NCI-H1092 treated with DMSO at 0.1 percent for 48 hours (cell line): ENCODE data around the gene PEX16.
"Not testable (repeated sequence)": the region's sequence is repeated elsewhere in the genome, so short reads cannot be mapped to it uniquely, and the experiment has no call there.

Source experiments
- DNase-seq: peaks from one replicate; lab custom pipeline; 2025; lab: John Stamatoyannopoulos, UW

The PEX16 gene

DNA sequence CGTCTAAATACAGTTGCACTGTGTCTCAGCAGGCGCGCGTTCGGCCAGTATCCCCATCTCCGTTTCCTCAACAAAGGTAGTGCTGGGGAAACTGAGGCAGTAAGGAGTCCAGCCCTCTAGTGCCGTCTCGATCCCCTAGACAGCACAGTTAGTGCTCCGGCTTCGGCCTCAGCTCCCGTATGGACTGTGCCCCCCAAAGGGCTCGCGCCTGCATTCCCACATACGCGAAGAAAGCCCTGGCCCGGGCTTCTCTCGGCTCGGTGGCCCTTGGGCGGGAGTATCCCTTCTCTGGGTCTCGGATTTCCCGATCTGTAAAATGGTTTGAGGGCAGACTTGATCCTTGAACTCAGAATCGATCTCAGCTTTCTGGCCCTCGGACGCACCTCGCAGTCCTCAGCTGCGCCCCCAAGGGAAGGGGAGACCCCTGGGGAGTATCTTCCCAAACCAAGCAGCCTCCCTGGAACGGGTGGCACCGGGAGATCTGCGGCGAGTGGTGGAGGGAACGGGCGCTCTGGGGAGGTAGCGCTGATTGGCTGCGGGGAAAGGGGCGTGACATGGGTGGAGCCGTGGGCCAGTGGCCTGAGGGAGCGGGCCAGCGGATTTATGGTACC is 759 bp upstream of the PEX16 start:
- DNase-seq: peak; percentile 88

DNA sequence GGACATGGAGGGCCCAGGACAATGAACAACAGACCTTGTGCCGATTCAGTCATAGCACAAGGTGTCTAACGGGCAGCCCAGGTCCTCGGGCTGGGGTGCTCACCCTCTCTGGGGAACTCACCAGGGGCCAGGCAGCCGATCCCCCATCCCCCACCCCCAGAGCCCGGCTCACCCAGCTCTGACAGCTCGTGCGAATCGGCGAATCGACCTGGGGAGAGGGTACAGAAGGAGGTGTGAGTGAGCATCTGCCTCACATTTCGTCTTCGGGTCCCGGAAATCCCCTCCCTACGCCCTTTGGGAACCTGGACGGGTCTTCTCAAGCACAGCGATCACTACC is 423 bp downstream of the PEX16 start:
- DNase-seq: no peak

DNA sequence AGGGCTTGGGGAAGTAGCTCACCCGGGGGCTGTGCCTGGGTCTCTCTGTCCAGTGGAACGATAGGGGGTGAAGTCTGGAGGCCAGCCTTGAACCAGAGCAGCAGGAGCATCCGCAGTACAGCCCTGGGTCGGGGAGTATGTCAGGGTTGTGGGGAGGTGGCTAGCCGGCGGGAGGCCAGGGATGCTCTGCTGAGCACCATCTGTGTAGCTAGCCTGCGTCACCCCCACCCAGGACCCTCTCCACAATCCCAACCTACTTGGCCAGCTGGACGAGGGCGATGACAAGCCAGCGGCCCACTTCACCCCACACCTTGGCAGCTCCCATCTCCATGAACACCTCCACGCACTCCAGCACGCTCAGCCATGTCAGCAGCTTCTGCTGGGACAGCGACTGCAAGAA is 2.2 kb downstream of the PEX16 start:
- no peak for DNase-seq

DNA sequence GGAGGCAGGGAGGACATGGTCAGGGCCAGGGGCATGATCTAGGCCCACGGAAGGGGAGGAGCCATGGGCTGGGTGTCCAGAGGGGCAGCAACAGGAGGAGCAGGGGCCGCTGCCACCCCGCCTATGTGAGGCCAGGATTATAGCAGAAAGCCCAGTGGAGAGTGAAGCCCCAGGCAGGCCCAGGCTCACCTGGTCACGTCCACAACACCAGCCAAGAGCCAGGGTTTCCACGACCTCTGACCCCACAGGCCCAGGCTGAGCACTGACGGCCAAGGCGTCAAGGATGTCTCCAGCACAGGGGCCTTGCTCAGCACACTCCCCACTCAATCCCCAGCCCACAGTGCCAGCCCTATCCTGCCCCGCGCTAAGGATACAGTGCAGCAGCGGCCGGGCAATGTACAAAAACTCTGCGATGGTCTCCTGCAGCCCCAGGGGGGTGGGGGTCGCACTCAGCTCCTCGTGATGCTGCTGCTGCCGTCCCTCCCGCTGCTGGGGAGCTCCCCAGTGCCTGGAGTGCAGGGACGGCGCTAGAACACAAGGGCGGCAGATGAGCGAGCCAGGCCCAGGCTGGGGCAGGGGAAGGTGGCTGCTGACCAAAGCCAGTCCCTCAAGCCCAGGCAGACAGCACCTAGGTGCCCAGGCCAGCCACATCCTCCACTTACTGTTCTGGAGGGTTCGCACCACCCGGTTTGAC is 3.6 kb downstream of the PEX16 start:
- no peak for DNase-seq

DNA sequence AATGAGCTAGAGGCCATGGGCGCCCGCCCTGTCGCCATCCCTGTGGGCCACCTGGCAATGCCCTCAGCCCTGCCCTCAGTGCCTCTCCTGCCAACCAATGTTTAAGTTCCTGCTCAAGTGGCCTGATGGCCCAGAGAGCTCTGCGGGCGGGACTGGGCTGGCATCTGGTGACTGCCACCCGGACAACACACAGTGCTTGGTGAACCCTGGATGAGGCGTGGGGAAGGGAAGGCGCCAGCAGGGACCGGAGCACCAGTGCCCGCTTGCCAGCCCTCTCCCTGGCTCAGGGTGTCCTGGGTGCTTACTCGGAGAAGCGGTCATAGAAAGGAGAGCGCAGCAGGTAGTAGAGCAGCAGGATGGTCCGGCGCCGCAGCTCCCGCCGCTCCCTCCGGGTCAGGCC is 4.2 kb downstream of the PEX16 start:
- no peak for DNase-seq

DNA sequence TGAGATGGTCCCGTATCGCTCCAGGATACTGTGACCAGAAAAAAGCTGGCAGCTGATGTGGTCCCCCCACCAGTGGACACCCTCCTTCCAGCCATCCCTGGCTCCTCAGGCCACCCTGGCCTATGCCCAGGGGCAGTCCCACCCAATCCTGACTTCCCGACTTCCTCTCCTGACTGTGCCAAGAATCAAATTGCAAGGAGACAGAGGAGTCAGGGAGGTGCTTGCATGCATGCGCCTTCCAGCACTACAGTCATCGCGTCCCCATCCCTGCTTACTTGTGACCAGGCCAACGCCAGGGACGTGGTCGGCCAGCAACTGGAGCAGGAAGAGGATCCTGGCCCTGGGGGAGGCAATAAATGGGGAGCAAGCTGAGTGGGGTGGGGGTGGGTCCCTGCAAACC is 7.1 kb downstream of the PEX16 start:
- no peak for DNase-seq

DNA sequence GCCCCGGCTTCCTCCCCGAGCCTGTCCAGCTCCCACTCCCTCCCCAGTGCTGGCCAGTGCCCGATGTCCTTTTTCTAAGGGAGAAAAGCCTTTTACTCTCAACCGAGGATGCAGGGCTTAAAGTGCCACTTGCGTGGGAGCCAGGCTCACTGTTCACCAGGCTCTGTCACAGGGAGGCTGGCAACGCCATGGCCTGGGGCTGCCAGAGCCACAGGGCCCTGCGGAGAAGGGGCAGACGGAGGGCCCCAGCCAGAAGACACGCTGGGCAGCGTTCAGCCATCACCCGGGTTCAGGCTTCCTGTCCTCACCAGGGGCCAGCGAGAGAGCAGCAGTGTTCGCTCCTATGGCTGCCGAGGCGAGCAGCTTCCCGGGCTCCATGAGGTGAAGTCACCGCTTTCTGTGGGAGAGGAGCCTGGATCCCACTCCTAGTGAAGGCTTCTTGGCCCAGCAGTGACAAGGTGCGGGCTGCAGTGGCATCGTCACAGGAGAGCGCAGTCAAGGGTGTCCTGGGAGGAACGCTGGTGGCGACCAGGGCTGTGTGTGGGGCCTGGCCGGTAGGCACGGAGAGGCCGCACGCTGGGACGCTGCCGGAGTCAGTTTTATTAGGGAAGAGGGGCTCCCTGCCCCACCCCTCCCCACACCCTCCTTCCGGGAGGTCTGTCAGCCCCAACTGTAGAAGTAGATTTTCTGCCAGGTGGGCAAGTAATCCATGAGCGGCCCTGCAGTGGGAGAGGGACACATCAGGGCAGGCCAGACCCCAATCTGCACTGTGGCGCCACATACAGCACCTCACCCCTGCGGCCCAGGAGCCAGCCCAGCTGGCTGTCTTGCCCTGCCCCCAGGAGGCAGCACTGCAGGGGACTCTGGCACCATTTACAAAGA is 7.8 kb downstream of the PEX16 start:
- no peak for DNase-seq

DNA sequence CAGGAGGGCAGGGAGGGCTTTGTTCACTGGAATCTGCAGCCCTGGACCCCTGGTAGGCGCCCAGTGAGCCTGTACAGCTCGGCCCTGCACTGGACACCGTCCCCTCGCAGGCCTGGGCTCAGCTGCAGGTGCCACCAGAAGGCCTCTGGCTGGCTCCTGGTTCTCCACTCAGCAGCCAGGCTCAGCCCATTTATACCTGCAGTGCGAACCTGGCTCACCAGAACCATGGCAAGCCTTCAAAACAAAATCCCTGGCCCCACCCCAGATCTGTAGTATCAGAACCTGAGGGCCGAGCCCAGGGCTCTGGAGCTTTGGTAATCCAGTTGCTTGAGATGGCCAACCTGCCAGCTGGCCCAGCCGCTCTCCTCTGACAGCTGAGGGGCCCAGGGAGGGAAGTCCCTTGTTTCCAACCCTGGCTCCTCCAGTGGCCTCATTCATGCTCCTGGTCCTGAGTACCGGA is 9.7 kb downstream of the PEX16 start:
- DNase-seq: no peak

DNA sequence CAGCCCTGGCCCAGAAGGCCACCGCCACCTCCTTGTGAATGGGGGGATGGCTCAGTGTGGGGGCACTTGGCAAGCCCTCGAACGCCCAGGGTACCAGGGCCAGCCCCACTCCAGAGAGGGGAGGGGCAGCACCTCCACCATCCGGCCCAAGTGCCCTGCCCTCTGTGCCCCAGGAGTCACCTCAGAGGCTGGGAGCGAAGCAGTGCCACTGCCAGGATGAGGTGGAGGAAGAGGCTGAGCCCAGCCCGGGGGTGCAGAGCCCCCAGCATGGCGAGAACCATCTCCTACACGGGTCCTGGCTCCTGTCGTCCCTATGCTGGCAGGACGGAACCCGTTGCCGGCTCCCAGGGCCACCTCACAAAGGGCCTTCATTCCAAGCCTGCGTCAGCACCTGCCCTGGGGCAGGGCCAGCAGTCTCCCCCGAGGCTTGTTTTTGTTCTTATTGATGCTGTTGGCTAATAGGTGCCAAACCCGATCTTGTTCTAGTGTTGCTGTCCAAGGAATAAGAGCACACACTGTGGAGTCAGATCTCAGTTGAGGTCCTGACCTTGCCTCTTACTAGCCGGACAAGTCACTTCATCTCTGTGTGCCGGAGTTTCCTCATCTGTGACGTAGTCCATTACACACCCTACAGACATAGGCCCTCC is 10.6 kb downstream of the PEX16 start, which contains the start of gene FREY1:
FREY1 (minus strand) TSS at position 307 of the 647 bp plus-strand sequence; CDS start at position 281, 26 bp downstream.
- DNase-seq: peak; percentile 22

DNA sequence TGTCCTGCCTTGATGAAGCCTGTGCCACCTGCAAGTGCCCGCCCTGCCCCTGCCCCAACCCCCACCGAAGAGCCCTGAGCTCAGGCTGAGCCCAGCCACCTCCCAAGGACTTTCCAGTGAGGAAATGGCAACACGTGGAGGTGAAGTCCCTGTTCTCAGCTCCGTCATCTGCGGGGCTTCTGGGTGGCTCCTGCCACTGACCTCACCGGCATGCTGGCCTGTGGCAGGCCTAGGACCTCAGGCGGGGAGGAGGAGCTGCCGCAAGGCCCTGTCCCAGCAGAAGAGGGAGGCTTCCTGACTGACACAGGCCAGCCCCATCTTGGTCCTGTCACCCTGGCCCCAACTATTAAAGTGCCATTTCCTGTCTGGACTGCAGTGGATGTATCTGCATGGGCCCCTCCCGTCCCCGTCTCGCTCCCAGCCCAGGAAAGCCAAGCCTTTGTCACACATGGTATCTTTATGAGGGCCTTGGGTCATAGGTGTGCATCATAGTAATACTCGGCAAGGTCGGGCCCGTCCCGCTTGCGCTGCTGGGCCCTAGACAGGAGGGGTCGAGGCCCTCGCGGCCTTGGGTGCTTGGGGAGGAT is 11.5 kb downstream of the PEX16 start:
- DNase-seq: no peak

DNA sequence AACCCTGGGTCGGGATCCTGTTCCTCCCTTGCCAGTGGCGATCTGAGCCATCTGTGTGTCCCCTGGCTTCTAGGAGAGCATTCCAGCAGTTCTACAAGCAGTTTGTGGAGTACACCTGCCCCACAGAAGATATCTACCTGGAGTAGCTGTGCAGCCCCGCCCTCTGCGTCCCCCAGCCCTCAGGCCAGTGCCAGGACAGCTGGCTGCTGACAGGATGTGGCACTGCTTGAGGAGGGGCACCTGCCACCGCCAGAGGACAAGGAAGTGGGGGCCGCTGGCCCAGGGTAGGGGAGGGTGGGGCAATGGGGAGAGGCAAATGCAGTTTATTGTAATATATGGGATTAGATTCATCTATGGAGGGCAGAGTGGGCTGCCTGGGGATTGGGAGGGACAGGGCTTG is 12.1 kb downstream of the PEX16 start:
- not testable (repeated sequence) for DNase-seq

DNA sequence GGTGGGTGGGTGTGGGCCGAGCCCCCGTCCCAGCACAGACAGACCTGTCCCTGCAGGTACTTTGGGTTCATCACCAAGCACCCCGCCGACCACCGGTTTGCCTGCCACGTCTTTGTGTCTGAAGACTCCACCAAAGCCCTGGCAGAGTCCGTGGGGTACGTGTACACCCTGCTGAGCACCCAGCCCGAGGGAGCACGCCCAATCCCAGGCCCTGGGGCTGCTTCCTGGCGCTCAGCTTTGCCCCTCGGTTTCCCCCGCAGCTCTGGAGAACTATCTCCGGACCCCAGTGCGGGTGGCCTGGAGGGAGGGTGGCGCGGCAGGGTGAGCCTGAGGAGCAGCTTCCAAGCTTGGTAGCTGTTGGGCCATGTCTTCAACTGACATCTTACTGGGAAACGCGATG is 12.6 kb downstream of the PEX16 start:
- DNase-seq: no peak

DNA sequence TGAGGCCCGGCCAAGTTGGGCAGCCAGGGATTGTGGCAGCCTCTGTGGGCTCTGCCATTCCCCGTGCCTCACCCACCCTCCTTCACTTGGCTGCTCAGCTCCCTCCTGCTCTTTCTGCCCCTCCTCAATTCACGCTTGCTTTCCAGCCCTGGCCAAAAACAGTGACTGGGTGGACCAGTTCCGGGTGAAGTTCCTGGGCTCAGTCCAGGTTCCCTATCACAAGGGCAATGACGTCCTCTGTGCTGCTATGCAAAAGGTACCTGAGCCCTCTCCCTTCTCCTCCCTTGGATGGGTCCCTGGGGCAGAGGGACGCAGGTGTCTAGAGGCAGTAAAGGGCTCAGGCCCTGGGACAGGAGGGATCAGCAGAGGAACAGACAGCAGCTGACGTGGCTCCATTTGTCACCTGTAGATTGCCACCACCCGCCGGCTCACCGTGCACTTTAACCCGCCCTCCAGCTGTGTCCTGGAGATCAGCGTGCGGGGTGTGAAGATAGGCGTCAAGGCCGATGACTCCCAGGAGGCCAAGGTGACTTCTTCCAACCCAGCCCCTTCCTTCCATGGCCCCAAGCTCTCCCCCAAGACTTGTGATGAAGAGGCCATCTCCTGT is 13.3 kb downstream of the PEX16 start:
- no peak for DNase-seq

DNA sequence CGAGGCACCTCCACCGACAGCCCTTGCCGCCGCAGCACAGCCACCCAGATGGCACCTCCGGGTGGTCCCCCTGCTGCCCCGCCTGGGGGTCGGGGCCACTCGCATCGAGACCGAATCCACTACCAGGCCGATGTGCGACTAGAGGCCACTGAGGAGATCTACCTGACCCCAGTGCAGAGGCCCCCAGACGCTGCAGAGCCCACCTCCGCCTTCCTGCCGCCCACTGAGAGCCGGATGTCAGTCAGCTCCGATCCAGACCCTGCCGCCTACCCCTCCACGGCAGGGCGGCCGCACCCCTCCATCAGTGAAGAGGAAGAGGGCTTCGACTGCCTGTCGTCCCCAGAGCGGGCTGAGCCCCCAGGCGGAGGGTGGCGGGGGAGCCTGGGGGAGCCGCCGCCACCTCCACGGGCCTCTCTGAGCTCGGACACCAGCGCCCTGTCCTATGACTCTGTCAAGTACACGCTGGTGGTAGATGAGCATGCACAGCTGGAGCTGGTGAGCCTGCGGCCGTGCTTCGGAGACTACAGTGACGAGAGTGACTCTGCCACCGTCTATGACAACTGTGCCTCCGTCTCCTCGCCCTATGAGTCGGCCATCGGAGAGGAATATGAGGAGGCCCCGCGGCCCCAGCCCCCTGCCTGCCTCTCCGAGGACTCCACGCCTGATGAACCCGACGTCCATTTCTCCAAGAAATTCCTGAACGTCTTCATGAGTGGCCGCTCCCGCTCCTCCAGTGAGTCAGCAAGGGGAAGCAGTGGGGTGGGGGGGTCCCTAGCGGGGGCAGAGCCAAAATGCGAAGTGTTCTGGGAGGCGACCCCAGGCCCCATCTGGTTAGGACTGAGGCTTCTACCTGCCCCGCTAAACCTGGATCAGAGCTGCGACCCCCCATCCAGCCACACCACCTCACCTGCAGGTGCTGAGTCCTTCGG is 15.0 kb downstream of the PEX16 start:
- no peak for DNase-seq

DNA sequence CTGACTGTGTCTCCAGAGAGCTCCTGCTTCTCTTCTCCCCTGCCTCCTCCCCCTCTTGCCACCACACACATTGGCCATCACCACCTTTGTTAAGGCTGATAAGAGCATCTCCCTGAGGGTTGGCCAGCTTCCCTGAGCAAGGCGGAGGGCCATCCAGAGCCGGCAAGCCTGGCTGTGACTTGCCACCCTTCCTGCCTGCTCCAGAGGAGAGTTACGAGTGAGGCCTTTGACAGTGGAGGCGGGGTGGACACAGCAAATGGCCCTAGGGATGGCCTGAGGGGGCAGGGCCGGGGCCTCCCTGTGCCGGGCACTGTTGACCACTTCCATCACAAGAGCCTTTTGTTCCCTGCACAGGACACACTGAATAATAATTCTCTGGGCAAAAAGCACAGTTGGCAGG is 16.1 kb downstream of the PEX16 start:
- DNase-seq: no peak

DNA sequence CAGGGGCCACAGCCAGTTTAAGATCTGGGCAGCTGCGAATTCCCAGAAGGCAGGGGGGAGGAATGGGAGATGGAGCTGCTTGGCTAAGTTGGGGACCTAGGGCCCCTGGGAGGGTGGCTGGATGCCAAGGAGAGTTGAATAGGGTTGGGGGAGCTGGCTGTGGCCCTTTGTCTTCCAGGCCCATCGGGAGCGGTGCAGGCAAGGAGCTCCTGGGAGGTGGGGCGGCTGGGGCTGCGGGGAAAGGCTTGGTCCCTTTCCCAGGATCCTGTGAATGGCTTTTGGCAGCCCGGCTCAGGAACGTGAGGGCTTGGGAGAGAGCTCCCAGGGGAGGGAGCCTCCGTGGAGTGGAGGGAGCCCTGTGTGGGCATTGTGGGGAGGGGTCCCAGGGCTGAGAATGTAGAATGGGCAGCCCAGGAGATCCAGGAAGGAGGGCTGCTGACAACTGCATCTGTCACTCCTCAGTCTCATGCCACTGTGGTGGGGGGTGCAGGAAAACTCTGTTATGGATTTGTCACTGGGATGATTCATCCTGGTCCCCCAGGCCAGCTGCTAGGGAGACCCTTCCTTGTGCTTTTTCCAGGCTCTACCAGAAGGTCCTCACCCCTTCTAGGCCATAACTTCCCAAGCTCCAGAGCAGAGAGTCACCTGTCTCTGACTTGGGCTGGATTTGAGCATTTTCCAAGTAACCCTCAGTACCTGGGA is 16.6 kb downstream of the PEX16 start:
- DNase-seq: peak; percentile 31

DNA sequence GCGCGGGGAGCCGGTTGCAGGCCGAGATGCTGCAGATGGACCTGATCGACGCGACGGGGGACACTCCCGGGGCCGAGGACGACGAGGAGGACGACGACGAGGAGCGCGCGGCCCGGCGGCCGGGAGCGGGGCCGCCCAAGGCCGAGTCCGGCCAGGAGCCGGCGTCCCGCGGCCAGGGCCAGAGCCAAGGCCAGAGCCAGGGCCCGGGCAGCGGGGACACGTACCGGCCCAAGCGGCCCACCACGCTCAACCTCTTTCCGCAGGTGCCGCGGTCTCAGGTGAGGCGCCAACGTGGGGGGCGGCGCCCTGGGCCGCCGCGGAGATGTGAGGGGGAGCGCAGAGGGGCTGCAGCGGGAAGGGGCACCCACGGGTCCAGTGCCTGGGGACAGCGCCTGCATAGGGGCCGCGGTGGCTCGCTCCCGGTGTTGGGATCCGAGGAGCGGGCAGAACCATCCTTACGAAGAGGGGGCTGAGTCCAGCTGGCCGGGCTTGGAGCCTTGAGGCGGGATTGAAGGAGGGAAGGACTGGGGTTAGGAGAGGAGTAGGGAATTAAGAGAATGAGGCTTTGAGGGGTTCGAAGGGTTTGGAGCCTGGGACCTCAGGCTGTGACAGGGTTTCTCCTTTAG is 17.4 kb downstream of the PEX16 start:
- DNase-seq: peak; percentile 16

DNA sequence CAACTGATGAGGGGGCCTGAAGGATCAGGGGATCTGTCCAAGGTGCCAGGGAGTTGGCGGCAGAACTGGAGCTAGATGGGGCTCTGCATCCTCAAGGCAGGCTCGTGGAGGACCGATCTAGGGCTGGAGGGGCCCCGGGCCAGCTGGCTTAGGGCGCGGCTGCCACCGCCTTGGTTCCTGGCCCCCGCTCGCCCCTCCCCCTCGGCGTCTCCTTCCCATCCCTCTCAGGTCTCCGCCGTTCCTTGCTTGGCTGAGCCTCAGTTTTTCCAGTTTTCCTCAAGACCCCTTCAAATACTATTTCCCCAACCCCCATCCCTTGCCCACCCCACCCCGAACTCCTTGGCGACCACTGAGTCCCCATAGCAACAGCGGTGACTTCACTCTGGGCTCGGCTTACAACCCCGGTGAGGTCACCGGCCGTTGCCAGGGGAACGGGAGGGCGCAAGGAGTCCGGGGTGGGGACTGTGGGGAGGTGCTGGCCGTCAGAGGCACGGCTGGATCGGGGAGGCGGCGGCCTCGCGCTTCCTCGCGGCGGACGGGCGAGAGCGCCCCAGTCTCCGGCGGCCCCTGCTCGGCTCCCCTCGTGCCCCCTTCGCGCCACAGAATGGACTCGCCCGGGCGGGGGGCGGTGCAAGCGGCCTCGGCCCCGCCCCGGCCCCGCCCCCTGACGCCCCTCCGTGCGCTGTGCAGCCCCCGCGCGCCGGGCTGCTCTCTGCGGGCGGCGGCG is 18.1 kb downstream of the PEX16 start:
- peak; percentile 93 for DNase-seq

DNA sequence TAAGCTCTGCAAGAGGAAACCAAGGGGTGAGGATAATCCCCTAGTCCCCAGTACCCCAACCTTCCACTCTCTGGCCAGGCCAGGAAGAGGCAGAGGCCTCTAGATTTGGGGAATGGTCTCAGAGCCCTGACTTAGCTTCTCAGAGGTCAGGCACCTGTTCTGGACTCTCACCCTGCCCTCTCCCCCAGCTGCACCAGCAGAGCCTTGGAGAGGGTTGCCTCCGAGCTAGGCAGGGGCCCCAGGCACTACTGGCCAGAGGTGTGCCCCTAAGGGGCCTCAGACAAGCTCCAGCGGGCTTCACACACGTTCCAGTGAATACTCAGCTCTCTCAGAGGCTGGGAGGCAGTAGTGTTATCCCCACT is 18.6 kb downstream of the PEX16 start:
- no peak for DNase-seq
